ENCODE results near the gene MAP3K4.

The MAP3K4 gene

DNA sequence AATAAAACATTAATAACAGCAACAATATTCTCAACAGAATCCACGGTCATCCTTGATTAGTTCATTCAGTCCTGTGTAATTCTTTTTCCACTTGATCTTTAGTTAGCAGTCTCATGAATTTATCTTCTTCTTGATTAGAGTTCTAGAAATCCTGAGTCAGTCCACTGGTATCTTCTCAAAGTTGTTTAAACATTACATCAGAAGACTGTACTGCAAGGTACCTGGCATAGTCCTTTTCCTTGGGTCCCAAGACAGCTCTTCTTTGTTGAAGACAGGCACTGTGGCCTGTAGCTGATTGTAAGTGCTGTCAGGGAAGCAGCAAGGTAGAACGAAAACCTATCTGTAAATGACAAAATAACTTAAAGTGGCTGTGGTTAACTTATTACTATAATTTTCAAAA lies 11.8 kb downstream of the MAP3K4 start:
- DNase-seq, result no peak

DNA sequence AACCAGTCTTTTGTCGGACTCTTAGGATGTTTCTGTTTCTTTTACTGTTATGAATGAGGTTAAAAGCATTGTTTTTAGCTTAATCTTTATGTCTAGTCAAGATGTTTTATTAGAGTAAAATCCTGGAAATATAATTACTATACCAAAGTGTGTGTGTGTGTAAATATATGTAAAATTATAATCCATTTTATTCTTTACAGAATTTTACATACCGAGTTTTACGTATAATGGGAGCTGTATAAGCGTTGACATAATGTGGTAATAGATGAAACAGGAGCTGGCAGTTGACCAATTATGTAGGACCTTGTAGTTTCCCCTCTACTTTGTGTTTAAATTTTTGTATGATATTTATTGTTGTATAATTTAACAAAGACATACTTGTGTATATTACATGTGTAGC lies 16.7 kb downstream of the MAP3K4 start:
- DNase-seq, result no peak

DNA sequence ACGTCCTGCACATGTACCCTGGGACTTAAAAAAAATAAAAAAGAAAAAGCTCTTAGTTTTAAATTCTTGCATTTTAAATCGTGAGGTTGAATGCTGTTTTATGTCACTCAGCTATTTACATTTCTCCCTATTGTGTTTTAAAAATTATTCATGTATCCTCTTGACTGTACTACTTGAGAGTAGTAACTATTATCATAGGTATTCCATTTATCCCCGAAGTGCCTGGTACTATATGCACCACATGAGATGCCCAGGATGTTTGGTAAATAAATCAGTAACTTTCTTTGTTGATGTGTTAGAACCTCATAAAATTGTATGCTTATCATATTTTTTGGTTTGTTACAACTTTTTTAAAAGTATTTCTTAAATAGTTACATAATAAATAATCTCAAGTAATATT lies 18.4 kb downstream of the MAP3K4 start:
- DNase-seq, result no peak

DNA sequence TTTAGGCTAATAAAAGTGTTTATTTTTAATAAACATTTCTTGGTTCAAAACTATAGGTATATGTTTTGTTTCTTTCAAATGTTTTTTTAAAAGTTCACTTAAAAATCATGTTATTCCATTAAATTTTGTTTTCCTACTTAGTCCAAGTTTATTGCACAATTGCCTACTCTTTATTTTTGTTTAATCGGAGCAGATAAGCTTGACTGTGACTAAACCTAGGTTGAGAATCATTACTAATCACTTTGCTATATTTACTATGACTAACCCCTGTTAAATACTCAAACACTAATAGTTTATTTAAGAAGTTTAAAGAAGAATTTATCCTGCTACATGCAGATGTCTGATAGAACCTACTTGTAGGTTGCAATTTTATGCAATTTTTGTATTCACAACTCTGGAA lies 18.8 kb downstream of the MAP3K4 start:
- DNase-seq, result no peak

DNA sequence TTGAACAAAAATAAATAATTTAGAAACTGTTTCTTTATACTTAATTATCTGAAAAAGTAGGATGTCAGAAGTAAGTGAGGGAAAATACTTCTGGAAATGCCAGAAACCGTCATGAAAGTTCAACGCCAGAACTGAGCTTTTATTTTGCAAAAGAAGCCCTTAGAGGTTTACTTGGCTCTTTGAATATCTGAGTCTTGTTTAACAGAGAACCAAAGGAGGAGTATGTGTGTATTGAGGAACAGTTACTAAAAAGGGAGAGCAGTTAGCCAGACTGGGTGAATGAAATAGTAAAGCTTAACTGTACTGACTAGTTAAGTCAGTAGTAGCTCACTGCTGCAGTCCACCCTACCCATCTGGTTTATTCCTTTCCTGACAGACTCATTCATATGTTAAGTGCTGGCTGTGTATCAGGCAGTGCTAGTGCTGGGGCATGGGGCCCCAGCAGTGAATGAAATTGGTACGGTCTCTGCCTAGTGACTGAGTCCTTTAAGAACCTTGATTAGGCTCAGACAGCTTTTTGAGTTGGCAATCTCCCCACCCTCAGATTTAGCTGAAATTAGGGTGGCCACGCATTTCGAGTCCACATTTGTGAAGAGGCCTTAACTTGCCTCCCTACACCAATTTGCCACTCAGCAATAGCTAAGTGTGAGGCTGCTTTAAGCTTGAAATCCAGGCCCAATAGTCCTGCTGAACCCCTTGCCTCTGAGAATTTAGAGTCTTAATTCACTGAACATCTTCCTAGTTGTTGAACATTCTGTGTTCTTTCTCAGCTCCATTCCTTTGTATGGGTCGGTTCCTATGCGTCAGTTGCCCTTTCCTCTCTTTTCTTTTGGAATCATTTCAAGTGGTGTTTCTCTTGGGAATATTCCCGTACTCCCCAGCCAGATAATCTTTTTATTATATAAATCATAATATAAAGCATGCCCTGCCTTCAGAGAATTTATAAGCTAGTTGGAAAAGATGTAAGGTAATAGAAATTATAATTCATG lies 20.2 kb downstream of the MAP3K4 start:
- no peak for DNase-seq

DNA sequence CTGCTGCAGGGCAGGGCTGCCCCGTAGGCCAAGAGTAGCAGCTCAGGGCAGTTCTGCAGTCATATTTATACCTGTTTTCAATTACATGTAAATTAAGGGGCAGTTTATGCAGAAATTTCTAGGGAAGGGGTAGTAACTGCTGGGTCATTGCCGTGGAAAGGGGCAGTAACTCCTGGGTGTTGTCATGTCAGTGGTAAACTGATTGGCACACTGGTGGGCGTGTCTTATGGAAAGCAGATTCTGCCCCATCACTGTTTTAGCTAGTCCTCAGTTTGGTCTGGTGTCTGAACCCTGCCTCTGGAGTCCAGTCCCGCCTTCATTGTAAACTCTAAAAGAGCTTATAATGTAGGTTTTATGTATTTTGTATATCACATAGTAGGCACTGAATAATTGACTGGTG lies 22.1 kb downstream of the MAP3K4 start:
- DNase-seq, result no peak

DNA sequence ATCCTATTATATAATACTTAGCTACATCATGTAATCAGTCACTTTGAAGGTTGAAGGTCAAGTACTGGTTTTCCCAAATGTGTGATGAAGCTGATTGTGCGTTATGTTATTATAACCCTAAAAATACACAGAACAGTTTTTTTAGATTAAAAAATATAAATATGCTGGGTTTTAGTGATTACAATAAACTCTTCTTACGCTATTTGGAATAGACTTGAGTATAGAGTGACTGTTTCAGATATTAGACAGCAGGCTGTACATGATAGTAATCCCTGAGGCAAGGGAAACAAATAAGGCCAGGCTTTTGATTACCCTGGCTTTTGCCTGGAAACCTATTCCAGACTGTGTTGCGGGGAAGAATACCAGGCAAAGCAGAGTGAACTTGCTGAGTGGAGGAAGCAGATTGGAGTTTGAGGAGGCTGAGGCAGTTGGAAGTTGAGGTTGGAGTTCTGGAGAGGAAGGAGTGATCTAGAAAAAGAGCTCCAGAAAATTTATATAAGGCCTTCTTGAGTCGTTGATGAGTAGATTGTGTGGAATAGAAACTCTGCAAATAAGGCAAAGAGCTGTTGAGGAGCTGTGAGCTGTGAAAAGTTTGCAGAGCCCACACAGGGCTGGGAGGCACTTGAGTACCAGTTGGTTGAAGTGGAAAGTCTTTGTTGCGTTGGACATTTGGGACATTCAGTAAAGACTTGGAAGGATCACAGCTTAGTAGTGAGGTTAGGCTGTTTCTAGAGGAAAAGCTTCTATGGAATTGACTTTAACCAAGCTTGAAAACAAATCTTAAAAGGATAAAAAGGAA lies 26.4 kb downstream of the MAP3K4 start:
- no peak for DNase-seq

DNA sequence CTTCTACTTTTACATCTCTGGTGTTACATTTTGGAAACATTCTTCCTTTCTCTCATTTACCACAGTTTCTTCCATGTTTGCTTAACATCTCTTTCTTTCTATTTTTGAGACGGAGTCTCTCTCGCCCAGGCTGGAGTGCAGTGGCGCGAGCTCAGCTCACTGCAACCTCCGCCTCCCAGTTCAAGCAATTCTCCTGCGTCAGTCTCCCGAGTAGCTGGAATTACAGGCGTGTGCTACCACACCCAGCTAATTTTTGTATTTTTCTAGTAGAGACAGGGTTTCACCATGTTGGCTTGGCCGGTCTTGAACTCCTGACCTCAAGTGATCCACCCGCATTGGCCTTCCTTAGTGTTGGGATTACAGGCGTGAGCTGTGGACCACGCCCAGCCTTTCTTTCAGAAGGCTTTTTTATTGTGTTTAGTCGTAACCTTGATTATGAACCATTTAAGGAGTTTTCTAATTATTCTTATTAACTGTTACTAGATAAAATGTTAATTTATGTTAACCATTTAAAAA lies 27.8 kb downstream of the MAP3K4 start:
- DNase-seq, result no peak

DNA sequence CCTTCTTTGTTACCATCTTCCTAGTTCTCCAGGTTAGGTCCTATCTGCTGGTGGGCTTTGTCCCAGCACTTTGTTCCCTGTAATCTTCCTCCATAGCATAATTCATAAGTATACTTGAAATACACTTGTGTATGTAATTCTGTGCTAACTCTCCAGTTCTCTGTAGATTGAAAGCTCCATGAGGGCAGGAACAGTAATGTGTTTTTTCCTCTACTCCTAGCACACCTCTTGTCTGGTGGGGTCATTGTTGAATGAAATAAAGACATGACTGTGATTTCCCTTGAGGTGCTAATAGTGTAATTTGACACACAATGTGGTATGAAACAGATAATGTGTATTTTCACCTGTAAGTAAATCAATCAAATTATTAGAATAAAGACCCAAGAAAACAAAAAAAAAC lies 30.0 kb downstream of the MAP3K4 start:
- no peak for DNase-seq

DNA sequence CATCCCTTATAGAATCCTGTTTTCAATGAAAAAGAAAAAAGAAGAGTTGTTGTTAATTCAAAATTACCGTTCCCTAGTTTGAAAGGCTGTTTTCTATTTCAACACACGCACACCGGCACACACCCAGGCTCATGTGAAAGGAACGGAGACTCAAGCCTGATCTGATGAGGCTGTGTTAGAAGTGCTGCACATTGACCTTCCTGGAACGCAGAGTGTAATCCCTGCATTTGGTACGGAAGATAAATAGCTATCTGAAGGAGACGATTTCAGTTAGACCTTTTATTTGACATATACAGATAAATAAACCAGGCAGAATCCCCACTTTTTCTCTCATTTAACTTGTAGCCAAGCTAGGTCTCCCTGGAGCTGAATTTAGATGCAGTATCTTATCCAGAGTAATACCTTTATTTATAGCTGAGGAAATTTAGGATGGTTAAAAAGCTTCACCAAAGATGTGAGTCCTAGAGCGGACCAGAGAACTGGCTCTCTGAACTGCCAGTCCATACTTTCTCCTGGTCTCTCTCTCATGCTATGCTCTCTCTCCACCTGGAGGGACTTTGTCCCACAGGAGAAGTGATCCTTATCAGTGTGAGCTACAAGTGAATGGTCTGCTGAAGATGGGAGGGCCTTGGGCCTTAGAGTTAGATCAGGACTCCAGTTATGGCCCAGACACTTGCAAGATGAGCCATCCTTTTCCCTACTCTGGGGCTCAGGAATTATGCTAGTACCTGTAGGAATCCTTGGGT lies 30.6 kb downstream of the MAP3K4 start:
- no peak for DNase-seq

DNA sequence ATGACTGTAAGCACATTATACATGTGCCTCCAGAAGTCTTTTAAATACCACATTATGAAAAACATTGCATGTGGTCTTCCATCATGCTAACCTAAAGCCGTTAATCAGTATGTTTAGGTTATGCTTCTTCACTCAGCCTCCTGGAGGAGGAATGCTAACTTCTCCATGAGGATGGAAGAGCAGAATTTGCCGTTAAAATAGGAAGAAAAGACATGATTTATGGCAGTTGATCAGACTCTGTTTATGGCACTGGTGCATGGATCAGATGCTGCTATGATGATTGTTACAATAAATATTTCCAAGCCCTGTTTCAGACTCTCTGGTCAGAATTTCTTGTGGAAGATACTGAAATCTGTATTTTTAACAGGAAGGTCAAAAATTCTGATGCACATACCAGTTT lies 31.7 kb downstream of the MAP3K4 start:
- DNase-seq, result no peak

DNA sequence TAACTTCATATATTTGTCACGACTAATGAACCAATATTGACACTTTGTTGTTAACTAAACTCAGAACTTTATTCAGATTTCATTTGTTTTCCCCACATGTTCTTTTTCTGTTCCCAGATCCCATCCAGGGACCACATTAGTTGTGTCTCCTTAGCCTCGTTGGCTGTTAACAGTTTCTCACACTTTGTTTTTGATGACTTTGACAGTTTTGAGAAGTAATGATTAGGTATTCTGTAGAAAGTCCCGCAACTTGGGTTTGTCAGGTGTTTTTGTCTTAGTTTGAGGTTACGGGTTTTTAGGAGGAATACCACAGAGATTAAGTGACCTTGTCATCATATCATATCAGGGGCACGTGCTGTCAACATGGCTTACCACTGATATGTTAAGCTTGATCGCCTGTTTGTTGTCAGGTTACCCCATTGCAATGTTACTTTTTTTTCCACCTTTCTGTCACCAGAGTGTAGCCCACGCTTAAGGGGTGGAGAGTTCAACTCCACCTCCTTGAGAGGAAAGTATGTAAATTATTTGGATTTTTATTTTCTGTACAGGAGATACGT lies 32.9 kb downstream of the MAP3K4 start:
- no peak for DNase-seq

DNA sequence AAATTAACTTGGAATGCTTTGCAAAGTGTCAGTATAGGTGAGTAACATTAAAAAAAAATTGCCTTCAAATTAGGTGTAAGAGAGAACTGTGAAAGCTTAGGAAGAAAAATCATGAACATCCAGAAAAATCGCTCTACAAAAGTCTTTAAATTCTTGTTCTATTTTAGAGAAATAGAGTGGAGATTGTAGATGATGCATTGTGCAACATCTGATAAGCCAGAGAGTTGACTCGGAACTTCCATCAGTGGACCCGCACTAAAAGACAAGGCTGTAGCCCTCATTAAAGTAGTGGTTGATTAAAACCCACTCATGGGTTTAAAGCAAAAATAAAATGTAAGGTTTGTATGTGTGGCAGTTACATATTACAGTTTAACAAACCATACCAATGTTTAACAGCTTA lies 35.8 kb downstream of the MAP3K4 start:
- no peak for DNase-seq

DNA sequence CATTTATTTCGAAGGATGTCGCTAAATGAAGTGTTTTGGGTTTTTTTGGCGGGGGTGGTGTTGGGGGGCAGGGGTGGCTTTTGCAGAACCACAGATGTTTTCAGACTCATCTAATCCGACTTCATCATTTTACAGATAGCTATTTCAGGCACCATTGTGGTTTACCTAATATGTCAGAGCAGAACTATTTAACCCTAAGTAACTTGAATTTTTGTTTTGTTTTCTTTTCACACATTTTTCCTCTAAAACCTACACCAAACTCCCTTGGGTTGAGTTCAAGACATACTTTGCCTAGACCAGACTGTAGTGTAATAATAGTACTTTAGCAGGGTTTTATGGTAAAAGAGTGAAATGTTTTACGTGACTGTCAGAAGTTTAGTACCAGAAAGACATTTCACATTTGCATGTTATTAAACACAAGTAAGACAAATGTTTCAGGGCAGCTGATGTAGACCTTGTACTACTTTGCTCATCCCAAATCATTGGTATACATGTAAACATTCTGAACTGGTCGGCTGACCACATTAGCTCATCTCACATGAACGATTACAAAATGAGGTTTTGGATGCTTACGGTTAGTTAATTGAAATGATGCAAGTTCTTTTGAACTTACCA lies 37.7 kb downstream of the MAP3K4 start:
- no peak for DNase-seq

DNA sequence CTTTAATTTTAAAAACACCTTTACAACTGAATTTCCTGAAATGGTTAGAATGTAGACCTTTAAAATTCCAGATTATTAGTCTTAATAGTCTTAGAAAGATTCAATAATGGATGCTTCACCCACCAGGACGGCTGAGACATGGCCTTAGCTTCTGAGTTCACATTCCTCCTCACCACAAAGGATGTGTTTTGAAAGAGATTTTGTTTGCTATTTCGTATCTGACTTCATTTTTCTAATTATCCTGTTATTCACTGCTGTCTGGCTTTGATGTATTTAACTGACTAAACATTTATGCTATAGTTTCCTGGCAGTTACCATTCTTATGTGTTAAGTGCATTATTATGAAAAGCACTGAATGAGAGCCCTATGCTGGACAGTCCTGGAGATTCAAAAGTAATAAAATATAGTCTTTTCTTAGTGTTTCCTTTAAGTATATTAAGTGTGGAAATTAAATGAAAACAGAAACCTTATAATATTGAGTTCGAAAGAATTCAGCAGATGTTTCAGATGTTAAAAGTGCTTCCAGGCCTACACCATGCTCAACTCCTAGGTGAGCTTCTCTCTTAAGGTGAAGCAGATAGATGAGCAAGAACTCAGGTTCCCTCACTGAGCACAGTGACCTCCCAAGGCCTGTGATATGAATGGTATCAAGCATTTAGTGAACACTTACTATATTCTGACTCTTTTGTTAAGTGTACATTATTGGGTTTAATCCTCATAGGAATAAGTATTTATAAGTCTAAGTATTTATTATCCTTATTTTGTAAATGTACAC lies 40.3 kb downstream of the MAP3K4 start:
- no peak for DNase-seq

DNA sequence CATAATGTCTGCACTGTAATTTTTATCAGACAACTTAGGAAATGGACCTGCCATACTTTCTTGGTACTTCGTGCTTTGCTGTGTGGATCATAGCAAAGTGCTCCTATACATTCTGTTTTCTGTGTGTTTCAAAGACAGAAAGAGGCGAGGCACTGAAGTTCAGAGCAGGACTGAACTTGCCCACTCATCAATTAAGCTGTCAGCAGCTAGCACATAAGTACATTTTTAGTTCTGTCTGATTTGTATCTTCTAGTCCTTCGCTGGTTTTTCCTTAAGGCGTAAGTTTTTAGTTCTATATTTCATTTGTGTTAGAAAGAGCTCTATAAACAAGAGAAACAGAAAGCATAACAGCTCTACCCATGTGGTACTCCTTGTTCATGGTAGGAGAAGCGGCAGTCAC lies 42.1 kb downstream of the MAP3K4 start:
- no peak for DNase-seq

DNA sequence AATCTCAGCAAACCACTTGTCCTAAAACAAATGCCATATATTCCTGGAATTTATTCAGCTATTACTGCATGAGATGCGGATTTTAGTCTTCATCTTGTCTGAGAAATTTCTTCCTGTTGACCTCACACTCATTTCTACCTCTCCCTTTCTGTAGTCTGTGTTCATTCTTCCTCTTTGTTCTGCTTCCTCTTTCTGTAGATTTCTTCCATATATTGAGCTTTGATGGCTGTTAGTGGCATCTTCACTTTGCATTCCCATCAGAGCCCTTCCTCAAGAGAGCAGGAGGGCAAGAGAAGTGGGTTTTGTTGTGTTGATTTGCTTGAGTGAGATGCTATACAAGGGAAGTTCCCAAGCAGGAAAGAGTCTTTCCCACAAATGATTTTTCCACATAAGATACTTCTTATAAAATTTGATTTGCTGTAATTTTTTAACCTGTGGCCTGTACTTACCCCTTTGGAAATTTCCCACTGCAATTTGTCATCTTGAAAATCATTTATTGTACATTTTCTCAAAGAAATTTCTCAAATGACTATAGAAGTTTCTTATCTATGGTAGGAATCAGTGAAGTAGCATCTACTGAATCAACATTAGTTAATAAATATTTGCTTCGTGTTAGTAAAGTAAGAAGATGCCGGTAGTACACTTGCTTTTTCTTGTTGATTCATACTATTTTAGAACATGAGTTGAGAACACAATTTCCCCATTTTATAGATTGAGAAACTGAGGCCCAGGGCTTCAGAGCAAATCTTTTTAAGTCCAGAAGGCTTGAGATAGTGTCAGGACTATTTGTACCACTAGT lies 43.8 kb downstream of the MAP3K4 start:
- DNase-seq, result no peak

DNA sequence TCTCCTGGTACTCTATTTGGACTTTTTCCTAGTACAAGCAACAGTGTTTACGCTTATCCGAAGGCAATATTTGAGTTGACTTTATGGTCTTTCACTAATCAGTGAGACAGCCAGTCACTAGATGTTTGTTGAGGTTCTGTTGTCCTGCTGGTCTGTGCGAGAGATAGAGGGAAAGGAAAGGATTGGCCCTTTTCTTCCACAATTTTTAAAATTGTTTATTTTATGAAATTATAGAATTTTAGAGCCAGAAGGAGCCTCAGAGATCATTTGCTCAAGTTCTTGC lies 44.4 kb downstream of the MAP3K4 start:
- DNase-seq, result no peak

DNA sequence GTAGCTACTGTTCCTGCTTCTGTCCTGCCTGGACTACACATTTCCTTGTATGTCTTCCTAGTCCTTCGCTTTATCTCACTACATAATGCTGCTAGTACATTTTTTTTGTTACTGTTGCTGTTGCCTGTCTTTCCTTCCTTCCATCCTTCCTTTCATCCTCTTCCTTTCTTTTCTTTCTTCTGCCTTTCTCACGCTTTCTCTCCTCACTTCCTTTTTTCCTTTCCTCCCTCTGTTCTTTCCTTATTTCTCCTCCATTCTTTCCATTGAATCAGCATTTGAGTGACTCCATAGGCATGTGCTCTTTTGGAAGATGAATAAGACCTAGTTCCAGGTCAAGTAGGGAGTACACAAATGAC lies 46.3 kb downstream of the MAP3K4 start:
- DNase-seq, result no peak

DNA sequence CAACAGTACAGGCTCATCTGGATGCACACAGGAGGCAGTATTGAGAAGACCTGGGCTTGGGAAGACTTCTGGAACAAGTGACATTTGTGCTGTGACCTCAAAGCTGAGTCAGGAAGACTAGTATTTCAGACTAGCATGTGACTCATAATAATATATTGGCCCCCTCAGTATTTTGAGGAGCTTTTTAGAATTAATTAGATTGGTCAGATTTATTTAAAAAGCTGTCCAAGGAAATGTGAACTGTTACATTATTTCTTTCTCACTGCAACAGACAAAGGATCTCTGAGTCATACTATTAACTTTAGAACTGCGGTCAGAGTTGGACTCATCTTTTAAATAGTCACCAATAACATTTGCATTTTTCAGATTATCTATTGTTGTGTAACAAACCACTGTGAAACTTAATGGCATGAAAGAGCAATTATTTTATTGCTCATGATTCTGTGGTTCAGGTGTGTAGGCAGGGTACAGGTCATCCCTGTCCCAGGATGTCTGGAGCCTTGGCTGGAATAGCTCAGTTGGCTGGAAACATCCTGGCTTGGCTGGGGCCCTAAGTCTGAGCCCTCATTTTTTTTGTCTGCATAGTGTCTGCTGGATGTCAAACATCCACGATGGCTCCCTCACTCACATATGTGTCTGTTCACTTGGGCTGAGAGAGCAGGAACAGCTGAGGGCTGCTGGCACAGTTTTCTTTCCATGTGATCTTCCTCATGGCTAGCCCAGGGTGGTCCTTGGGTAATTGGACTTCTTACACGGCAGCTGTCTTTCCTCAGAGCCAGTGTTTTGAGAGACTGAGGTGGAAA lies 46.9 kb downstream of the MAP3K4 start:
- peak in 1 of 2 experiments; percentile 24 for DNase-seq
